Urinary bladder (tissue), 4 donors: Measurements from ENCODE around the gene BTRC. TPM values are rescaled to one million over a fixed set of nuclear protein-coding genes. Genes with fewer than 3 reads are reported as not detected.

ENCODE experiments used
- DNase-seq: peaks from one replicate; pipeline ENCODE4 v3.0.0-alpha.2; 2015; ENCODE audit errors: extremely low spot score
- H3K27ac ChIP-seq: one replicate; pipeline ENCODE4 v1.5.1; 2013; ENCODE audit warnings: low read depth, mild to moderate bottlenecking, moderate library complexity
- H3K36me3 ChIP-seq: one replicate; pipeline ENCODE4 v1.6.1; 2013; ENCODE audit warnings: mild to moderate bottlenecking, moderate library complexity; ENCODE audit not compliant: insufficient read depth
- H3K4me1 ChIP-seq: one replicate; pipeline ENCODE4 v1.6.1; 2013; ENCODE audit warnings: mild to moderate bottlenecking, moderate library complexity; ENCODE audit not compliant: insufficient read depth
- H3K4me3 ChIP-seq: one replicate; pipeline ENCODE4 v1.5.1; 2013; ENCODE audit warnings: low read depth, low read length
- WGBS: extraction: QIAGEN DNeasy Blood & Tissue Kit; methylation state at CpG from one replicate; pipeline ENCODE4 v1.1.7; 2013; 5-methylcytosine and 5-hydroxymethylcytosine counted together
- polyA plus RNA-seq: library from polyadenylated mRNA; stranded (reverse); fragments of 200-250 nt; gene quantifications from one replicate; pipeline ENCODE4 v1.2.3, GENCODE V29; 2013
- total RNA-seq: library from RNA; depleted of rRNA; stranded (reverse); fragments of >200 nt; gene quantifications from one replicate; pipeline ENCODE4 v1.2.3, GENCODE V29; 2014
- donor health status: healthy with polysubstance abuse.
- donor health status: healthy.

BTRC gene
- total and polyA plus RNA-seq, 2 donors = 8.5 to 17.0 TPM

- no peak overlapping the region for H3K4me3 ChIP-seq
- H3K4me1 ChIP-seq = no peaks in the 10 kb centered on the region
- 55% methylated on average over 6 of the region's 6 CpGs for WGBS
- no peaks in the 10 kb centered on the region for H3K36me3 ChIP-seq
- no peak for DNase-seq
- H3K27ac ChIP-seq = no peak overlapping the region
Observed at GRCh38 chr10:101450277-101451080, 96.5 kb downstream of the BTRC start.

- Histone ChIP-seq H3K36me3 (no peaks in the 10 kb centered on the region), H3K27ac (no peak overlapping the region), H3K4me3 (no peak overlapping the region), H3K4me1 (no peaks in the 10 kb centered on the region)
- WGBS = 96% methylated on average over 1 of the region's 1 CpG
- no peak for DNase-seq
Observed at GRCh38 chr10:101451261-101451660, 97.3 kb downstream of the BTRC start.

GRCh38 chr10:101451667-101452069 is 97.7 kb downstream of the BTRC start:
- Histone ChIP-seq H3K36me3 (no peaks in the 10 kb centered on the region), H3K27ac (no peak overlapping the region), H3K4me3 (no peak overlapping the region), H3K4me1 (no peaks in the 10 kb centered on the region)
- WGBS = 79% methylated on average over 8 of the region's 8 CpGs
- no peak for DNase-seq

GRCh38 chr10:101452176-101452575 is 98.2 kb downstream of the BTRC start:
- no peak for DNase-seq
- Histone ChIP-seq H3K4me1 (no peaks in the 10 kb centered on the region), H3K27ac (no peak overlapping the region), H3K4me3 (no peak overlapping the region), H3K36me3 (no peaks in the 10 kb centered on the region)
- WGBS = 97% methylated on average over 1 of the region's 1 CpG

GRCh38 chr10:101452593-101452992 is 98.6 kb downstream of the BTRC start:
- Histone ChIP-seq H3K4me1 (no peaks in the 10 kb centered on the region), H3K27ac (no peak overlapping the region), H3K36me3 (no peaks in the 10 kb centered on the region), H3K4me3 (no peak overlapping the region)
- 93% methylated on average over 1 of the region's 1 CpG for WGBS
- DNase-seq = no peak

- DNase-seq = no peak
- H3K4me3 ChIP-seq = no peak overlapping the region
- whole genome bisulfite sequencing = 91% methylated on average over 1 of the region's 1 CpG
- no peak overlapping the region for H3K27ac ChIP-seq
- H3K36me3 ChIP-seq = no peaks in the 10 kb centered on the region
- H3K4me1 ChIP-seq = no peaks in the 10 kb centered on the region
Observed at GRCh38 chr10:101453318-101453717, 99.4 kb downstream of the BTRC start.

GRCh38 chr10:101453791-101454718 is 100.1 kb downstream of the BTRC start:
- no peak for DNase-seq
- Histone ChIP-seq H3K27ac (no peak overlapping the region), H3K4me3 (no peak overlapping the region), H3K36me3 (no peaks in the 10 kb centered on the region), H3K4me1 (no peaks in the 10 kb centered on the region)
- 48% methylated on average over 6 of the region's 6 CpGs for WGBS

- no peak overlapping the region for H3K27ac ChIP-seq
- DNase-seq = no peak
- WGBS = 93% methylated on average over 1 of the region's 1 CpG
- no peak overlapping the region for H3K4me3 ChIP-seq
- H3K36me3 ChIP-seq = no peaks in the 10 kb centered on the region
- H3K4me1 ChIP-seq = no peaks in the 10 kb centered on the region
Observed at GRCh38 chr10:101458869-101459268, 104.9 kb downstream of the BTRC start.

- WGBS = 94% methylated on average over 4 of the region's 4 CpGs
- no peak overlapping the region for H3K27ac ChIP-seq
- DNase-seq = no peak
- H3K4me1 ChIP-seq = no peaks in the 10 kb centered on the region
- peaks cover 2% of the 10 kb centered on the region for H3K36me3 ChIP-seq
- no peak overlapping the region for H3K4me3 ChIP-seq
Observed at GRCh38 chr10:101464082-101464481, 110.1 kb downstream of the BTRC start.

GRCh38 chr10:101464599-101464998 is 110.6 kb downstream of the BTRC start:
- peaks cover 2% of the 10 kb centered on the region for H3K36me3 ChIP-seq
- DNase-seq = no peak
- H3K4me1 ChIP-seq = no peaks in the 10 kb centered on the region
- no peak overlapping the region for H3K27ac ChIP-seq
- 78% methylated on average over 2 of the region's 2 CpGs for WGBS
- no peak overlapping the region for H3K4me3 ChIP-seq

- Histone ChIP-seq H3K27ac (no peak overlapping the region), H3K36me3 (peaks cover 2% of the 10 kb centered on the region), H3K4me3 (no peak overlapping the region), H3K4me1 (no peaks in the 10 kb centered on the region)
- WGBS = 75% methylated on average over 5 of the region's 5 CpGs
- DNase-seq = no peak
Observed at GRCh38 chr10:101466016-101466912, 112.3 kb downstream of the BTRC start.

GRCh38 chr10:101467286-101467770 is 113.4 kb downstream of the BTRC start:
- no peak overlapping the region for H3K27ac ChIP-seq
- 2% methylated on average over 3 of the region's 3 CpGs for WGBS
- no peak overlapping the region for H3K4me3 ChIP-seq
- DNase-seq = no peak
- peaks cover 2% of the 10 kb centered on the region for H3K36me3 ChIP-seq
- H3K4me1 ChIP-seq = no peaks in the 10 kb centered on the region

GRCh38 chr10:101468159-101468558 is 114.2 kb downstream of the BTRC start:
- no peak for DNase-seq
- Histone ChIP-seq H3K4me1 (no peaks in the 10 kb centered on the region), H3K27ac (no peak overlapping the region), H3K4me3 (no peak overlapping the region), H3K36me3 (peaks cover 2% of the 10 kb centered on the region)
- 81% methylated on average over 2 of the region's 2 CpGs for WGBS
